H1 (cell line): ENCODE data around the gene SLC36A2. TPM values are rescaled to one million over a fixed set of nuclear protein-coding genes. Genes with fewer than 3 reads are reported as not detected.

Source experiments
- CTCF ChIA-PET: fragments of 300-600 bp; sonication (Branson Sonifier 250); formaldehyde crosslinking; loops from one replicate; lab custom pipeline; 2021; ENCODE audit not compliant: partially characterized antibody; lab: Charles Lee
- POLR2A ChIA-PET: fragments of 300-600 bp; sonication (Branson Sonifier 250); formaldehyde crosslinking; loops from one replicate; lab custom pipeline; 2021; ENCODE audit warnings: inconsistent platforms; ENCODE audit not compliant: partially characterized antibody; lab: Charles Lee
- DNase-seq, 2 experiments: peaks; one replicate each; pipeline versions ENCODE4 v3.0.0 to v3.0.0-alpha.2; 2010 to 2022; ENCODE audit warnings: low spot score in 2 of 2, low read depth in 1 of 2, mixed read lengths in 1 of 2
- FAIRE-seq: peaks from 2 replicates; lab custom pipeline; 2011; peaks lifted over from hg19 to GRCh38; lab: Jason Lieb, UNC
- H2AFZ ChIP-seq: 2 replicates; pipeline ENCODE4 v1.8.1; 2012; ENCODE audit warnings: low read length, inconsistent platforms
- H2AK5ac ChIP-seq: 2 replicates; pipeline ENCODE4 v1.6.1; 2013; ENCODE audit warnings: low read depth, low read length
- H2BK120ac ChIP-seq: replicated peaks from 2 replicates; pipeline ENCODE3; 2013; ENCODE audit warnings: low read depth, low read length, inconsistent platforms
- H2BK12ac ChIP-seq: 2 replicates; pipeline ENCODE4 v1.6.1; 2013; ENCODE audit warnings: low read depth, low read length
- H2BK15ac ChIP-seq: 2 replicates; pipeline ENCODE4 v1.6.1; 2013; ENCODE audit warnings: low read length
- H2BK20ac ChIP-seq: 2 replicates; pipeline ENCODE4 v1.6.1; 2013; ENCODE audit warnings: low read length
- H2BK5ac ChIP-seq: 2 replicates; pipeline ENCODE4 v1.6.1; 2013; ENCODE audit warnings: low read depth, low read length
- H3K14ac ChIP-seq: 2 replicates; pipeline ENCODE4 v1.6.1; 2013; ENCODE audit warnings: inconsistent platforms; ENCODE audit not compliant: insufficient read length
- H3K18ac ChIP-seq: 2 replicates; pipeline ENCODE4 v1.6.1; 2013; ENCODE audit warnings: low read length; ENCODE audit errors: extremely low read depth
- H3K23ac ChIP-seq: 2 replicates; pipeline ENCODE4 v1.6.1; 2013; ENCODE audit warnings: inconsistent platforms; ENCODE audit not compliant: insufficient read length
- H3K23me2 ChIP-seq: 2 replicates; pipeline ENCODE4 v1.6.1; 2013; ENCODE audit warnings: low read depth, low read length
- H3K27ac ChIP-seq: 2 replicates; pipeline ENCODE4 v1.6.1; 2011; ENCODE audit warnings: low read depth, low read length, inconsistent platforms
- H3K27me3 ChIP-seq, 4 experiments: replicated peaks in 1 of 4; 1 replicate in 1 of 4; 2 replicates in 3 of 4; pipeline versions ENCODE4 v1.6.1 to v1.8.1; 2011 to 2013; ENCODE audit warnings: low read length in 3 of 4, mild to moderate bottlenecking in 3 of 4, inconsistent platforms in 2 of 4, mixed read lengths in 2 of 4, moderate library complexity in 1 of 4; ENCODE audit not compliant: control insufficient read depth in 3 of 4, insufficient read depth in 3 of 4; ENCODE audit errors: extremely low read depth in 1 of 4
- H3K36me3 ChIP-seq, 4 experiments: 2 replicates each; pipeline versions ENCODE4 v1.6.1 to v1.8.1; 2011 to 2013; ENCODE audit warnings: mild to moderate bottlenecking in 4 of 4, low read length in 3 of 4, moderate library complexity in 2 of 4, control low read depth in 1 of 4, inconsistent platforms in 1 of 4; ENCODE audit not compliant: insufficient read depth in 4 of 4, control insufficient read depth in 2 of 4
- H3K4ac ChIP-seq: replicated peaks from 2 replicates; pipeline ENCODE3; 2013; ENCODE audit warnings: low read length, low read depth, mixed read lengths, inconsistent platforms; ENCODE audit not compliant: insufficient read length
- H3K4me1 ChIP-seq, 4 experiments: replicated peaks in 1 of 4; 1 replicate in 1 of 4; 2 replicates in 3 of 4; pipeline versions ENCODE4 v1.6.1 to v1.8.1; 2011 to 2013; ENCODE audit warnings: low read length in 3 of 4, inconsistent platforms in 2 of 4, mixed read lengths in 1 of 4; ENCODE audit not compliant: insufficient read depth in 4 of 4, control insufficient read depth in 3 of 4
- H3K4me2 ChIP-seq, 2 experiments: 2 replicates each; pipeline versions ENCODE4 v1.6.1 to v1.8.1; 2011 to 2013; ENCODE audit warnings: low read depth in 2 of 2, low read length in 2 of 2, control low read depth in 1 of 2, inconsistent platforms in 1 of 2, mild to moderate bottlenecking in 1 of 2; ENCODE audit not compliant: insufficient read depth in 1 of 2
- H3K4me3 ChIP-seq, 4 experiments: fragments of 200-600, 300-600 bp in 1 of 4; sonication (generic), shearing (Covaris generic), sonication (Bioruptor Twin) in 1 of 4; 2 replicates each; pipeline versions ENCODE4 v1.5.1 to v1.8.1; 2011 to 2016; ENCODE audit warnings: low read length in 4 of 4, low read depth in 3 of 4, control low read depth in 2 of 4, inconsistent platforms in 2 of 4, mild to moderate bottlenecking in 2 of 4, mixed read lengths in 1 of 4, moderate library complexity in 1 of 4; ENCODE audit not compliant: insufficient read depth in 2 of 4; ENCODE audit errors: extremely low read depth in 1 of 4
- H3K56ac ChIP-seq: replicated peaks from 2 replicates; pipeline ENCODE3; 2013; ENCODE audit warnings: low read depth, mild to moderate bottlenecking, mixed read lengths, low read length, inconsistent platforms; ENCODE audit not compliant: insufficient read length
- H3K79me1 ChIP-seq: 2 replicates; pipeline ENCODE4 v1.6.1; 2013; ENCODE audit warnings: low read depth, low read length, control low read depth
- H3K79me2 ChIP-seq, 2 experiments: 2 replicates each; pipeline versions ENCODE4 v1.6.1 to v1.8.1; 2012 to 2013; ENCODE audit warnings: low read length in 2 of 2, mild to moderate bottlenecking in 2 of 2, inconsistent platforms in 1 of 2; ENCODE audit not compliant: insufficient read depth in 2 of 2, control insufficient read depth in 1 of 2
- H3K9ac ChIP-seq, 4 experiments: replicated peaks in 1 of 4; 1 replicate in 1 of 4; 2 replicates in 3 of 4; pipeline versions ENCODE4 v1.6.1 to v1.8.1; 2011 to 2013; ENCODE audit warnings: low read depth in 3 of 4, low read length in 3 of 4, control low read depth in 2 of 4, mild to moderate bottlenecking in 2 of 4, moderate library complexity in 2 of 4, inconsistent platforms in 1 of 4; ENCODE audit errors: extremely low read depth in 1 of 4
- H3K9me3 ChIP-seq, 2 experiments: 2 replicates each; pipeline versions ENCODE4 v1.6.1 to v1.8.1; 2012 to 2013; ENCODE audit warnings: mild to moderate bottlenecking in 2 of 2, moderate library complexity in 2 of 2, control low read depth in 1 of 2, inconsistent platforms in 1 of 2, low read depth in 1 of 2, low read length in 1 of 2, mixed read lengths in 1 of 2; ENCODE audit not compliant: insufficient read depth in 2 of 2
- H4K20me1 ChIP-seq, 2 experiments: replicated peaks in 1 of 2; 2 replicates each; pipeline versions ENCODE3 to v1.8.1; 2011 to 2013; ENCODE audit warnings: inconsistent platforms in 2 of 2, low read length in 2 of 2, mild to moderate bottlenecking in 1 of 2; ENCODE audit not compliant: insufficient read depth in 2 of 2, control insufficient read depth in 1 of 2
- H4K5ac ChIP-seq: 2 replicates; pipeline ENCODE4 v1.6.1; 2013; ENCODE audit warnings: low read length, low read depth, mixed read lengths, inconsistent platforms; ENCODE audit not compliant: insufficient read length
- H4K8ac ChIP-seq: 2 replicates; pipeline ENCODE4 v1.8.0; 2013; ENCODE audit warnings: mild to moderate bottlenecking, moderate library complexity, low read length, inconsistent platforms; ENCODE audit not compliant: insufficient read depth; ENCODE audit errors: extremely low read depth
- H4K91ac ChIP-seq: replicated peaks from 2 replicates; pipeline ENCODE3; 2013; ENCODE audit warnings: low read length, mixed read lengths, inconsistent platforms; ENCODE audit not compliant: insufficient read length
- ATF3 ChIP-seq: IDR thresholded peaks from 2 replicates; pipeline ENCODE4 v1.6.1; 2011; ENCODE audit warnings: low read depth, mild to moderate bottlenecking, low read length; ENCODE audit not compliant: insufficient read depth
- CBX5 ChIP-seq: fragments of 300-800, 300-1000 bp; sonication (generic); IDR thresholded peaks from 2 replicates; pipeline ENCODE4 v1.7.1; 2016; ENCODE audit warnings: antibody characterized with exemption, low read length, low read depth
- EP300 ChIP-seq, 2 experiments: IDR thresholded peaks; 1 replicate in 1 of 2; 2 replicates in 1 of 2; pipeline ENCODE4 v1.6.1; 2011 to 2012; ENCODE audit warnings: low read depth in 2 of 2, low read length in 2 of 2, mild to moderate bottlenecking in 2 of 2, borderline replicate concordance in 1 of 2, inconsistent platforms in 1 of 2, moderate library complexity in 1 of 2
- GABPA ChIP-seq: IDR thresholded peaks from 2 replicates; pipeline ENCODE4 v1.6.1; 2011; ENCODE audit warnings: mild to moderate bottlenecking, low read length, moderate library complexity, borderline replicate concordance; ENCODE audit not compliant: insufficient read depth
- NANOG ChIP-seq: IDR thresholded peaks from 2 replicates; pipeline ENCODE4 v1.6.1; 2011; ENCODE audit warnings: low read length, low read depth, mild to moderate bottlenecking, inconsistent platforms; ENCODE audit not compliant: insufficient read depth, poor library complexity, severe bottlenecking
- POLR2AphosphoS5 ChIP-seq: IDR thresholded peaks from 2 replicates; pipeline ENCODE4 v1.6.1; 2011; ENCODE audit warnings: low read depth, low read length
- RXRA ChIP-seq: IDR thresholded peaks from 2 replicates; pipeline ENCODE4 v1.6.1; 2011; ENCODE audit warnings: low read depth, mild to moderate bottlenecking, low read length, moderate library complexity; ENCODE audit not compliant: insufficient read depth
- SIRT6 ChIP-seq: IDR thresholded peaks from one replicate; pipeline ENCODE4 v1.7.1; 2012; ENCODE audit warnings: low read length, inconsistent platforms
- SP4 ChIP-seq: IDR thresholded peaks from 2 replicates; pipeline ENCODE4 v1.6.1; 2012; ENCODE audit warnings: low read length, inconsistent platforms
- SRF ChIP-seq: IDR thresholded peaks from 2 replicates; pipeline ENCODE4 v1.6.1; 2011; ENCODE audit warnings: mild to moderate bottlenecking, low read depth, low read length, moderate library complexity
- TBP ChIP-seq: IDR thresholded peaks from 2 replicates; pipeline ENCODE4 v1.6.1; 2011; ENCODE audit warnings: low read depth, low read length, improper control_type of control experiment
- TCF12 ChIP-seq: IDR thresholded peaks from 2 replicates; pipeline ENCODE4 v1.6.1; 2011; ENCODE audit warnings: low read depth, mild to moderate bottlenecking, low read length
- WGBS, 2 experiments: shearing (Covaris generic) in 1 of 2; methylation state at CpG; one replicate each; pipeline versions ENCODE4 v1.1.6 to v1.1.7; 2013 to 2015; ENCODE audit warnings: low lambda C conversion rate in 2 of 2, mixed read lengths in 2 of 2, inconsistent platforms in 1 of 2, low coverage in 1 of 2, missing lambda C conversion rate in 1 of 2; ENCODE audit not compliant: insufficient replicate concordance in 2 of 2, insufficient coverage in 1 of 2, insufficient read length in 1 of 2; ENCODE audit errors: extremely low coverage in 1 of 2, missing lambda C conversion rate in 1 of 2; 5-methylcytosine and 5-hydroxymethylcytosine counted together
- polyA plus RNA-seq, 7 experiments: library from polyadenylated mRNA; depleted of rRNA in 3 of 7; stranded (reverse) in 5 of 7; unstranded in 2 of 7; fragments of >200 nt in 5 of 7; fragments of 200-250 nt in 2 of 7; gene quantifications; 1 replicate in 5 of 7; 2 replicates in 1 of 7; 4 replicates in 1 of 7; pipeline versions ENCODE4 v1.2.1 to v1.2.3, GENCODE V29; 2011 to 2013; ENCODE audit warnings: missing spikeins in 2 of 7, mixed read lengths in 2 of 7
- total RNA-seq: library from RNA; stranded (reverse); fragmentation: NEBNext Ultra II Directional; extraction: Animal tissue kit (Norgen Biotek cat#: 25700); gene quantifications from 2 replicates; pipeline ENCODE4 v1.2.1, GENCODE V29; 2021

Gene SLC36A2
- total and polyA plus RNA-seq, 2 of the 8 experiments (the other 6 are each of a cell fraction or from before 2014, with no cell fraction given) = 0.30 TPM; not detected in 1

GRCh38 chr5:151286246-151286645 lies 61.1 kb downstream of the SLC36A2 start:
- no peak for TF ChIP-seq SRF
- no peak for TF ChIP-seq RXRA
- TF ChIP-seq SIRT6 = no peak
- TF ChIP-seq NANOG = no peak
- no peak for TF ChIP-seq SP4
- no peak for TF ChIP-seq EP300 (IDR thresholded peaks at IDR 0.05; ENCODE audit: borderline replicate concordance in 1 of 2, low read depth in 2 of 2, low read length in 2 of 2)
- TF ChIP-seq GABPA = no peak
- no peak for TF ChIP-seq TBP
- no peak for TF ChIP-seq ATF3
- TF ChIP-seq TCF12 = no peak
- no peak for TF ChIP-seq CBX5
- no peak for TF ChIP-seq POLR2AphosphoS5

More at GRCh38 chr5:151286246-151286645, 61.1 kb downstream of the SLC36A2 start:
- Histone ChIP-seq H3K23ac (no peak overlapping the region), H2BK20ac (no peak overlapping the region), H2BK120ac (no peak overlapping the region), H3K18ac (no peak overlapping the region), H2AFZ (no peak overlapping the region), H3K79me2 (no peaks in the 10 kb centered on the region), H3K23me2 (no peaks in the 10 kb centered on the region), H3K9ac (no peak overlapping the region), H3K4me2 (no peak overlapping the region), H2BK15ac (no peak overlapping the region), H4K20me1 (no peaks in the 10 kb centered on the region), H2BK5ac (no peak overlapping the region), H3K27ac (no peak overlapping the region), H4K5ac (no peak overlapping the region), H4K8ac (no peak overlapping the region), H3K14ac (no peak overlapping the region), H4K91ac (no peak overlapping the region), H2BK12ac (no peak overlapping the region), H3K4ac (no peak overlapping the region), H3K4me1 (peaks cover 0 to 6% (median 3%) of the 10 kb centered on the region in 4 experiments; a peak in 2 of 7 replicates), H3K36me3 (no peaks in the 10 kb centered on the region), H3K27me3 (no peaks in the 10 kb centered on the region), H3K4me3 (no peak overlapping the region), H3K9me3 (no peaks in the 10 kb centered on the region), H2AK5ac (no peak overlapping the region), H3K79me1 (no peaks in the 10 kb centered on the region), H3K56ac (no peak overlapping the region)
- no peak for DNase-seq
- ChIA-PET POLR2A (no interaction called here), CTCF (interaction anchor here (0.6 to 6.1 kb wide), 8 partner anchors 10 to 958 kb away, joined by 3 to 25 read pairs (median 7); no protein-coding TSS in a partner anchor)
- WGBS, 2 experiments = 86% methylated on average over 1 of the region's 1 CpG; no CpG with 5 or more reads in 1 of the 2 experiments
- no peak for FAIRE-seq
